Anterior cingulate cortex (tissue), 58 donors: Measurements from ENCODE around the gene FZD10.

Experiments
- DNase-seq, 58 donors: peaks; one replicate each; lab custom pipeline; 2025; lab: John Stamatoyannopoulos, UW

Gene FZD10

DNA sequence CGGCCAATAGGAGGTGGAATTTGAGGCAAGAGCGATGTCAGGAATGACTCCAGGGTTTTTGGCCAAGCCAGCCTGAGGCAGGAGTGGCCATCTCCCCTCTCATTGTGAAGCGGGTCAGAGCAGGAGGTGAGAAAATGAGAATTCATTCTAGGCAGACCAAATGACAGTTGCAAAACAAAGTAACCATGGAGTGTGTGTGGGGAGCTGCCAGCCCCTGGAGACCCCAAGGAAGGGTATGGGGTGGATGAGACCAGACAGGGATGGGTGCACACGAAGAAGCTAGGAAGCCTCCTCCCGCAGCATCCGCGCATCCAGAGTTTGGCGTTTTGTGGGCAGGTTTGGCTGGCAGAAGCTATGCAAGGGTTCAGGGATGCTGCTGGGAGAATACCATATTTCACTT is 38.8 kb downstream of the FZD10 start:
- DNase-seq, result no peak

DNA sequence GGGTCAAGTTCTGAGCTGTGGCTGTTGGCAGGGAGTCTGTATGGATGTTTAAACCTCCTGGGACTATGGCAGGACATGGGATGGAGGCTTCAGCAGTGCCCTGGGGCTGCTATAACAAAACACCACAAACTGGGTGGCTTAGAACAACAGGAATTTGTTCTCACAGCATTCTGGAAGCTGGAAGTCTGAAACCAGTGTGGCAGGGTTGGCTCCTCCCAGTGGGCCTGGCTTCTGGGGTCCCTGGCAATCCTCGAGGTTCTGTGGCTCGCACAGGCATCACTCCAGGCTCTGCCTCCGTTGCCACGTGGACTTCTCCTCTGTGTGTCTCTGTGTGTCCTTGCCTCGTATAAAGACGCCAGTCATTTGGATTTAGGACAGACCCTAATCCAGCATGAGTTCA is 39.9 kb downstream of the FZD10 start:
- DNase-seq, result no peak

DNA sequence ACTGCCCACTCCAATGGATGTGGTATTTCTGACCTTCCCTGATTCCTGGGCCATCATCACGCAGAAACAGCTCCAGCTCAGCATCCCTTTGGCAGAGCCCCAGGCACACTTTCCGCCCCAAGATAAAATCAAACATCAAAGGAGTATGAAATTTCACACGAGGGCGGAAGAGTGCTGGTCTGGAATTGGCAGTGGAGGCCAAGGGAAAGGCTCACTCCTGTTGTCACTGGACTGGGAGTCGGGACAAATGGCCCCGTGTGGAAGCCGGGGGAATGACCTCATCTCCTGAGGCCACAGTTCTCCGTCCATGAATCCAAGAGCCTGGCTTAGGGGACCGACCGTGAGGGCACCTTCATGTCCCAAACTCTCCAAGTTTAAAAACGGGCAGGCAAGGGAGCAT is 40.9 kb downstream of the FZD10 start:
- no peak for DNase-seq

DNA sequence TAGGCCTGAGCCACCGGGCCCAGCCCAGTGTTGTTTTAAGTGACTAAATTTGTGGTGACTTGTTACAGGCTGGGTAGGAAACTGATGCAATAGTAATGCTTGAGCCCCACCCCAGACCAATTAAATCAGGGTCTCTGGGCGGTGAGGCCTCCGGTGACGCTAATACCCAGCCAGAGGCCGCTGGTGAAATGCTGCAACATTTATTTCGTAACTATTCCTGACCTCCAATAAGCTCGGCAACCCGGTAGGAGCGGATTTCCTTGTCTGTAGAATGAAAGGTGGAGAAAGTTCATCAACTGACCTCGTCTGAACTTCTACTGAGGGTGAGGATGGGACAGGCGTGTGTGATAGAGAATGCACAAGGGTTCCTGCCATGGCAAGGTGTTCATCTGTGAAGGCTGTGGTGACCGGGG is 42.3 kb downstream of the FZD10 start:
- DNase-seq, result no peak

DNA sequence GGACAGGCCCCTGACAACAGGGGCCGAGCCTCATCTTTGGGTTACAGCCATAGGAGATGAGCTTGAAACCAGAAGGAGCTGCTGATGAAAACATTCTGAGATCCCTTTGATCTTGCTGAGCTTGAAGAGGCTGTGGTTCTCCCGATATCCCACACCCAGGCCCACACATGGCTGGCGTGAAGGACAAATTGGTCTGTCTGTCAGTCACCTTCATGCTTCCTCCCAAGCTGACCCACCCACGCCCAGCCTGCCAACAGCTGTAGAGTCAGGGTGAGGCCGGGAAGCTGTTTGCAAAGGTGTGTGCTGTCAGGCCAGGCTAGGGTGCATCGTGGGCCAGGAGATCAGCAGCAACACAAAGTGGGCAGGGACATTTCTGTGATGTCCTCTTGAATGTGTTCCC is 43.2 kb downstream of the FZD10 start:
- no peak for DNase-seq

DNA sequence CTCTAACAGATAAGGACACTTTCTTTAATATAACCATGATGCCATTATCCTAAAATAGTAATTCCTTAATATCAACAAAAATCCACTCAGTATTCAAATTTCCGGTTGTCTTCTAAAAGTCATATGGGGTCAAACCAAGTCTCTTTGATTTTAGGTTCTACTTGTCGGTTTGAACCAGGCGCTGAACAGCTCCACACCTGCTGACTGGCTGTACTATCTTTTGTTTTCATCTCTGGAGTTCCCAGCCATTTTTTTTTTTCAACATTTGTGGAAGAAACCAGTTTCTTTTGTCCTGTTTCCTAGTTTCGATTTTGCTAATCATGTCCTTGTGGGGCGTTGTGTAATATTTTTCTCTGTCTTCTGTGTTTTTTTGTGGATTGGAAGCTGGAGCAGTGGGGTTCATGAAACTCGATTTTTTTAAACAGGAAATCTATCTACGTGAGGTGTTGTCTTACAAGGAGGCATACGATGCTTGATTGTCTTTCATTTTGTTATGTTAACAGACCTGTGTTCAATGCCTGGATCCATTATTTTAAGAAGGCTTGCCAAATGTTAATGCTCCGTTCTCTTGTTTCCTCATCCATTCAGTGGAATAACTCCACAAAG is 50.2 kb downstream of the FZD10 start:
- no peak for DNase-seq

DNA sequence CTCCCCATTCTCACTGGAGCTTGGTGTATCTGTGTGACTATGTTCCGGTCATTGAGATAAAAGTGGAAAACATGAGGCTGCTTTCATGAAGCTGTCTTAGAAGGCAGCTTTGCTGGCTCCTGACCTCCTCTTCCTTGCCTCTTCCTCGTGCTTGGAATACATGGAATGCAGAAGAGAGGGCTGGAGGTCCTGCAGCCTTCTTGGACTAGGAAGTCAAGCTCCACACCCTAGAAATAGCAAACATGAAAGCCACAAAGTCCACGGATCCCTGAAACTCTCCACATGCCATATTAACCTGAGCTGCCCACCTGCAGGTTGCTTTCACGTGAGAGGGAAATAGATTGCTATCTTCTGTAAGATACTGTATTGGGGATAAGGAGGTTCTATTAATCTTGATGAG is 51.0 kb downstream of the FZD10 start:
- DNase-seq, result no peak

DNA sequence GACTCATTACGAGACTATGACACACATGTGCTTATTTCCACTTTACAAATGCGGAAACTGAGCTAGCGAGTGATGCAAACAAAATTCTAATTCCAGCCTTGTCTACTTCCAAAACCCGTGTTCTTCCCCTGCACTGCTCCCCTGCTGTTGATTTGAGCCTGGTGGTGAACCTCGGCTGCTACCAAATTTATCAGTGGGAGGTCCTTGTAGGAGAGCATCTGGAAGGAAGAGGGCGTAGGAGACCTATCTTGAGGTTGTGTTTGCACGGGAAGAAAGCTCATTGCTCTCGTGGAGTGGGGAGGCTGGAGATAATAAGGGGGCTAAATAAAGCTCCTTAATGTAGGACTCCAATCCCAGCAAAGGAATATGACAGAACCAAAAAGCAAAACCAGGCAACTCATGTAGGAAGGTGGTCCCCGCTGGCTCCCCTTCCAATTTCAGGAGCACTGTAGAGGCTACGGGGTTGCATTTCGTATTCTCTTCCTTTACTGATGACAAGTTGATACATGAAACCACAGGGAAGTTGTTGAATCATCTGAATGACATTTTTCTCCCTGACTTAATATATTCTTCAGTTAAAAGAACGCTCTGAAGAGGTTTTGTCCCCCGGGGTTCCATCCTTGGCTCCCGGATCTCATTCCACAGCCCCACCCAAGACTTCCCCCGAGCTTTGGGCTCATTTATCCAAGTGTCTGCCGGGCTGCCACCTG is 52.6 kb downstream of the FZD10 start:
- DNase-seq, result no peak
